ENCODE results near the gene HAPSTR1.

The HAPSTR1 gene

GRCh38 chr16:9095656-9096397 is 4.4 kb downstream of the HAPSTR1 start:
- TF ChIP-seq, protein P1, sequence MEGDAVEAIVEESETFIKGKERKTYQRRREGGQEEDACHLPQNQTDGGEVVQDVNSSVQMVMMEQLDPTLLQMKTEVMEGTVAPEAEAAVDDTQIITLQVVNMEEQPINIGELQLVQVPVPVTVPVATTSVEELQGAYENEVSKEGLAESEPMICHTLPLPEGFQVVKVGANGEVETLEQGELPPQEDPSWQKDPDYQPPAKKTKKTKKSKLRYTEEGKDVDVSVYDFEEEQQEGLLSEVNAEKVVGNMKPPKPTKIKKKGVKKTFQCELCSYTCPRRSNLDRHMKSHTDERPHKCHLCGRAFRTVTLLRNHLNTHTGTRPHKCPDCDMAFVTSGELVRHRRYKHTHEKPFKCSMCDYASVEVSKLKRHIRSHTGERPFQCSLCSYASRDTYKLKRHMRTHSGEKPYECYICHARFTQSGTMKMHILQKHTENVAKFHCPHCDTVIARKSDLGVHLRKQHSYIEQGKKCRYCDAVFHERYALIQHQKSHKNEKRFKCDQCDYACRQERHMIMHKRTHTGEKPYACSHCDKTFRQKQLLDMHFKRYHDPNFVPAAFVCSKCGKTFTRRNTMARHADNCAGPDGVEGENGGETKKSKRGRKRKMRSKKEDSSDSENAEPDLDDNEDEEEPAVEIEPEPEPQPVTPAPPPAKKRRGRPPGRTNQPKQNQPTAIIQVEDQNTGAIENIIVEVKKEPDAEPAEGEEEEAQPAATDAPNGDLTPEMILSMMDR (IDR thresholded peaks at IDR 0.05; ENCODE audit: extremely low read depth, insufficient read depth, missing control alignments) = no peak
- no peak for DNase-seq (ENCODE audit: low spot score)
- in situ Hi-C loops (cut with MboI; ENCODE audit: low pct_unique_long_range_greater_than_20kb, low sequenced_read_pairs, unreplicated experiment) = no loop called here

GRCh38 chr16:9096416-9096952 is 5.0 kb downstream of the HAPSTR1 start:
- in situ Hi-C loops (cut with MboI; ENCODE audit: low pct_unique_long_range_greater_than_20kb, low sequenced_read_pairs, unreplicated experiment) = no loop called here
- TF ChIP-seq, protein P1 (IDR thresholded peaks at IDR 0.05; ENCODE audit: extremely low read depth, insufficient read depth, missing control alignments) = no peak
- DNase-seq (ENCODE audit: low spot score) = no peak

GRCh38 chr16:9097266-9098219 is 6.1 kb downstream of the HAPSTR1 start:
- no peak for DNase-seq (ENCODE audit: low spot score)
- TF ChIP-seq, protein P1 (IDR thresholded peaks at IDR 0.05; ENCODE audit: extremely low read depth, insufficient read depth, missing control alignments) = no peak
- in situ Hi-C loops (cut with MboI; ENCODE audit: low pct_unique_long_range_greater_than_20kb, low sequenced_read_pairs, unreplicated experiment) = no loop called here

GRCh38 chr16:9098377-9099090 is 7.1 kb downstream of the HAPSTR1 start:
- in situ Hi-C loops (cut with MboI; ENCODE audit: low pct_unique_long_range_greater_than_20kb, low sequenced_read_pairs, unreplicated experiment) = no loop called here
- no peak for DNase-seq (ENCODE audit: low spot score)

GRCh38 chr16:9099131-9099625 is 7.7 kb downstream of the HAPSTR1 start:
- in situ Hi-C loops (cut with MboI; ENCODE audit: low pct_unique_long_range_greater_than_20kb, low sequenced_read_pairs, unreplicated experiment) = no loop called here
- DNase-seq (ENCODE audit: low spot score) = peak; percentile 28
- TF ChIP-seq, protein P1 (IDR thresholded peaks at IDR 0.05; ENCODE audit: extremely low read depth, insufficient read depth, missing control alignments) = no peak

More at GRCh38 chr16:9098377-9099090, 7.1 kb downstream of the HAPSTR1 start:
- TF ChIP-seq, protein P1 (IDR thresholded peaks at IDR 0.05; ENCODE audit: extremely low read depth, insufficient read depth, missing control alignments) = no peak

- TF ChIP-seq, protein P1 (IDR thresholded peaks at IDR 0.05; ENCODE audit: extremely low read depth, insufficient read depth, missing control alignments) = no peak
- in situ Hi-C loops (cut with MboI; ENCODE audit: low pct_unique_long_range_greater_than_20kb, low sequenced_read_pairs, unreplicated experiment) = no loop called here
Observed at GRCh38 chr16:9102379-9102778, 10.9 kb downstream of the HAPSTR1 start.

More at GRCh38 chr16:9102379-9102778, 10.9 kb downstream of the HAPSTR1 start:
- no peak for DNase-seq (ENCODE audit: low spot score)

Measured in GM13977 (cell line).